ENCODE data around the gene ZBTB32.
"Not testable (repeated sequence)": the region's sequence is repeated elsewhere in the genome, so short reads cannot be mapped to it uniquely, and the experiment has no call there.

DNA sequence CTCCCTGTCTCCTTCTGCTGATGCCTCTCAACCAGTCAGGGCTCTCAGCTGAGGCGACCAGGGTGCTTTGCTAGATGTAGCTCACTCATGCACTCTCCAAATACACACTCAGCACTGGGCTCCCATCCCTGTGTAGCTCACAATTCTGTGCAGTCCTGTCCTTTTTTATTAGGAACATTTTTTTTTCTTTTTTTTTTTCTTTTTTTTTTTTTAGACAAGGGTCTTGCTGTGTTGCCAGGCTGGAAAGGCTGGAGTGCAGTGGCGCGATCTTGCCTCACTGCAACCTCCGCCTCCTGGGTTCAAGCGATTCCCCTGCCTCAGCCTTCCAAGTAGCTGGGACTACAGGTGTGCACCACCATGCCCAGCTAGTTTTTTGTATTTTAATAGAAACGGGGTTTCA is 49.5 kb upstream of the ZBTB32 start:
- TF ChIP-seq, protein P1, sequence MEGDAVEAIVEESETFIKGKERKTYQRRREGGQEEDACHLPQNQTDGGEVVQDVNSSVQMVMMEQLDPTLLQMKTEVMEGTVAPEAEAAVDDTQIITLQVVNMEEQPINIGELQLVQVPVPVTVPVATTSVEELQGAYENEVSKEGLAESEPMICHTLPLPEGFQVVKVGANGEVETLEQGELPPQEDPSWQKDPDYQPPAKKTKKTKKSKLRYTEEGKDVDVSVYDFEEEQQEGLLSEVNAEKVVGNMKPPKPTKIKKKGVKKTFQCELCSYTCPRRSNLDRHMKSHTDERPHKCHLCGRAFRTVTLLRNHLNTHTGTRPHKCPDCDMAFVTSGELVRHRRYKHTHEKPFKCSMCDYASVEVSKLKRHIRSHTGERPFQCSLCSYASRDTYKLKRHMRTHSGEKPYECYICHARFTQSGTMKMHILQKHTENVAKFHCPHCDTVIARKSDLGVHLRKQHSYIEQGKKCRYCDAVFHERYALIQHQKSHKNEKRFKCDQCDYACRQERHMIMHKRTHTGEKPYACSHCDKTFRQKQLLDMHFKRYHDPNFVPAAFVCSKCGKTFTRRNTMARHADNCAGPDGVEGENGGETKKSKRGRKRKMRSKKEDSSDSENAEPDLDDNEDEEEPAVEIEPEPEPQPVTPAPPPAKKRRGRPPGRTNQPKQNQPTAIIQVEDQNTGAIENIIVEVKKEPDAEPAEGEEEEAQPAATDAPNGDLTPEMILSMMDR (conservative IDR thresholded peaks at IDR 0.05 in 1 of 2, IDR thresholded peaks at IDR 0.05 in 1 of 2; ENCODE audit: extremely low read depth in 1 of 2, insufficient read depth in 1 of 2, low read depth in 1 of 2, low read length in 2 of 2), result not testable (repeated sequence)
- TF ChIP-seq EZH2 (IDR thresholded peaks at IDR 0.05; ENCODE audit: borderline replicate concordance, low read length), result not testable (repeated sequence)

Data from mammary epithelial cell (primary cell).